ENCODE measurements around the gene SNAI1.
"Not testable (repeated sequence)": the region's sequence is repeated elsewhere in the genome, so short reads cannot be mapped to it uniquely, and the experiment has no call there.

SNAI1 gene

GRCh38 chr20:49964964-49965780 is 17.6 kb upstream of the SNAI1 start:
- no peak for DNase-seq

- no peak for DNase-seq
These were observed 16.9 kb upstream of the SNAI1 start for GRCh38 chr20:49965781-49966305.

- no peak for DNase-seq
These were observed 15.9 kb upstream of the SNAI1 start for GRCh38 chr20:49966861-49967260.

- no peak for DNase-seq
These were observed 13.5 kb upstream of the SNAI1 start for GRCh38 chr20:49969234-49969633.

- DNase-seq = no peak
These were observed 12.8 kb upstream of the SNAI1 start for GRCh38 chr20:49969946-49970345.

- no peak for DNase-seq
These were observed 12.3 kb upstream of the SNAI1 start for GRCh38 chr20:49970498-49970897.

- no peak for DNase-seq
These were observed 8.8 kb upstream of the SNAI1 start for GRCh38 chr20:49973981-49974380.

GRCh38 chr20:49976542-49976941 is 6.2 kb upstream of the SNAI1 start:
- DNase-seq = no peak

- not testable (repeated sequence) for DNase-seq
These were observed 5.0 kb upstream of the SNAI1 start for GRCh38 chr20:49977740-49978139.

- no peak for DNase-seq
These were observed 4.1 kb upstream of the SNAI1 start for GRCh38 chr20:49978685-49979029.

GRCh38 chr20:49979030-49979832 is 3.5 kb upstream of the SNAI1 start:
- peak; percentile 25 for DNase-seq

GRCh38 chr20:49980140-49981008 is 2.4 kb upstream of the SNAI1 start:
- DNase-seq = no peak

GRCh38 chr20:49981218-49982071 is 1.3 kb upstream of the SNAI1 start:
- no peak for DNase-seq

- DNase-seq = no peak
These were observed 771 bp upstream of the SNAI1 start for GRCh38 chr20:49982072-49982345.

- DNase-seq = no peak
These were observed 505 bp downstream of the SNAI1 start for GRCh38 chr20:49983123-49983847.

GRCh38 chr20:49983848-49984408 is 1.1 kb downstream of the SNAI1 start:
- DNase-seq = no peak

- no peak for DNase-seq
These were observed 1.8 kb downstream of the SNAI1 start for GRCh38 chr20:49984426-49985153.

GRCh38 chr20:49985157-49985556 is 2.4 kb downstream of the SNAI1 start:
- DNase-seq = no peak

- no peak for DNase-seq
These were observed 2.8 kb downstream of the SNAI1 start for GRCh38 chr20:49985617-49986016.

- DNase-seq = no peak
These were observed 3.3 kb downstream of the SNAI1 start for GRCh38 chr20:49986049-49986448.
